CD4-positive, alpha-beta T cell (primary cell): ENCODE measurements around the gene NR2F2. TPM values are rescaled to one million over a fixed set of nuclear protein-coding genes. Genes with fewer than 3 reads are reported as not detected.

Source experiments
- ATAC-seq: fragments of 200-7000 bp; cut with Tn5 transposase; one replicate; pipeline ENCODE4 v1.10.0; 2022; ENCODE audit warnings: mild to moderate bottlenecking; ENCODE audit not compliant: poor library complexity
- CTCF ChIA-PET: fragments of 350-600 bp; sonication (Branson Sonifier 250); formaldehyde crosslinking; loops from one replicate; lab custom pipeline; 2021; ENCODE audit warnings: antibody characterized with exemption, inconsistent platforms; lab: Charles Lee
- POLR2A ChIA-PET: fragments of 350-600 bp; sonication (Branson Sonifier 250); formaldehyde crosslinking; loops from one replicate; lab custom pipeline; 2021; ENCODE audit warnings: antibody characterized with exemption, inconsistent platforms; lab: Charles Lee
- DNase-seq, 14 experiments: peaks; one replicate each; pipeline ENCODE4 v3.0.0-alpha.2; 2013 to 2020; ENCODE audit warnings: mixed read lengths in 2 of 14
- H3K27ac ChIP-seq, 2 donors: one replicate each; pipeline versions ENCODE4 v1.5.1 to v1.7.0; 2013; ENCODE audit warnings: low read length in 2 of 2, low read depth in 1 of 2, mild to moderate bottlenecking in 1 of 2
- H3K27me3 ChIP-seq, 2 experiments: 1 replicate in 1 of 2; 2 replicates in 1 of 2; pipeline versions ENCODE4 v1.6.1 to v1.7.0; 2013; ENCODE audit warnings: low read length in 2 of 2, control low read depth in 1 of 2, mild to moderate bottlenecking in 1 of 2, moderate library complexity in 1 of 2; ENCODE audit not compliant: insufficient read depth in 2 of 2, control insufficient read depth in 1 of 2
- H3K36me3 ChIP-seq: one replicate; pipeline ENCODE4 v1.6.1; 2013; ENCODE audit warnings: low read length, control low read depth; ENCODE audit not compliant: insufficient read depth
- H3K4me1 ChIP-seq: one replicate; pipeline ENCODE4 v1.6.1; 2013; ENCODE audit warnings: low read length, control low read depth; ENCODE audit not compliant: insufficient read depth
- H3K4me3 ChIP-seq: one replicate; pipeline ENCODE4 v1.5.1; 2013; ENCODE audit warnings: mild to moderate bottlenecking, low read length, moderate library complexity
- H3K9me3 ChIP-seq, 2 experiments: 1 replicate in 1 of 2; 2 replicates in 1 of 2; pipeline versions ENCODE4 v1.6.1 to v1.7.0; 2013; ENCODE audit warnings: low read length in 2 of 2, mild to moderate bottlenecking in 2 of 2, control low read depth in 1 of 2, moderate library complexity in 1 of 2; ENCODE audit not compliant: control insufficient read depth in 1 of 2, insufficient read depth in 1 of 2
- H3K27ac Mint-ChIP-seq: one replicate; pipeline ENCODE4 v1.8.0; 2020; ENCODE audit warnings: mixed read lengths
- H3K27me3 Mint-ChIP-seq: one replicate; pipeline ENCODE4 v1.8.0; 2021; ENCODE audit warnings: mixed read lengths
- H3K36me3 Mint-ChIP-seq: one replicate; pipeline ENCODE4 v1.8.0; 2021; ENCODE audit warnings: low read depth, mixed read lengths
- H3K4me1 Mint-ChIP-seq: one replicate; pipeline ENCODE4 v1.8.0; 2021; ENCODE audit warnings: low read depth, mixed read lengths
- H3K4me3 Mint-ChIP-seq: one replicate; pipeline ENCODE4 v1.8.0; 2020; ENCODE audit warnings: mild to moderate bottlenecking, mixed read lengths
- H3K9me3 Mint-ChIP-seq: one replicate; pipeline ENCODE4 v1.8.0; 2020; ENCODE audit warnings: mixed read lengths
- CTCF ChIP-seq: fragments of 200-600 bp; IDR thresholded peaks from one replicate; pipeline ENCODE4 v1.8.0; 2022; ENCODE audit warnings: antibody characterized with exemption, mild to moderate bottlenecking
- intact Hi-C, 2 experiments: fragments of 100-400 bp; cut with DNase I in 1 of 2; cut with micrococcal nuclease in 1 of 2; formaldehyde crosslinking; loops; one replicate each; pipeline versions ENCODE4 v1.15.1 to v1.9.0; 2023 to 2025; cut with DNase I, micrococcal nuclease
- total RNA-seq, 174 experiments: library from RNA in 2 of 174; stranded (reverse) in 2 of 174; gene quantifications; one replicate each; pipeline ENCODE4 v1.2.3 and lab custom pipeline; 2021 to 2026

Gene NR2F2
- total RNA-seq, 2 experiments from 2014 or later, result not detected

- Mint-ChIP-seq H3K4me1 (peaks cover 23% of the 10 kb centered on the region), H3K9me3 (no peaks in the 10 kb centered on the region), H3K27me3 (peaks cover 63% of the 10 kb centered on the region), H3K36me3 (no peaks in the 10 kb centered on the region), H3K27ac (no peak overlapping the region), H3K4me3 (no peak overlapping the region)
- Histone ChIP-seq H3K4me3 (no peak overlapping the region), H3K9me3 (peaks cover 5 to 62% of the 10 kb centered on the region in 2 experiments), H3K27me3 (peaks cover 84 to 92% of the 10 kb centered on the region in 2 experiments), H3K36me3 (no peaks in the 10 kb centered on the region), H3K27ac (no peak overlapping the region), H3K4me1 (peaks cover 35% of the 10 kb centered on the region)
- no peak for TF ChIP-seq CTCF
- ChIA-PET POLR2A (no interaction called here), CTCF (no interaction called here)
- no peak for ATAC-seq
- no peak for DNase-seq
- intact Hi-C loops, result no loop called here
These were observed 23.6 kb downstream of the NR2F2 start for GRCh38 chr15:96353930-96354730.

GRCh38 chr15:96354731-96355567 is 24.4 kb downstream of the NR2F2 start:
- no peaks in the 10 kb centered on the region for H3K9me3 Mint-ChIP-seq
- DNase-seq, result no peak
- H3K4me1 Mint-ChIP-seq, result peaks cover 23% of the 10 kb centered on the region
- ChIA-PET CTCF (no interaction called here), POLR2A (no interaction called here)
- no peak for TF ChIP-seq CTCF
- no peak overlapping the region for H3K4me3 Mint-ChIP-seq
- peaks cover 37% of the 10 kb centered on the region for H3K4me1 ChIP-seq
- no peak overlapping the region for H3K4me3 ChIP-seq
- no peaks in the 10 kb centered on the region for H3K36me3 ChIP-seq
- peaks cover 87 to 93% of the 10 kb centered on the region in 2 experiments for H3K27me3 ChIP-seq
- ATAC-seq, result no peak
- H3K9me3 ChIP-seq, result peaks cover 5 to 70% of the 10 kb centered on the region in 2 experiments
- H3K36me3 Mint-ChIP-seq, result no peaks in the 10 kb centered on the region
- intact Hi-C loops, result no loop called here
- H3K27ac ChIP-seq, result no peak overlapping the region
- H3K27ac Mint-ChIP-seq, result no peak overlapping the region
- peaks cover 60% of the 10 kb centered on the region for H3K27me3 Mint-ChIP-seq

GRCh38 chr15:96355568-96356187 is 25.2 kb downstream of the NR2F2 start:
- H3K27ac ChIP-seq, result no peak overlapping the region
- intact Hi-C loops, result no loop called here
- no peaks in the 10 kb centered on the region for H3K36me3 ChIP-seq
- no peak overlapping the region for H3K4me3 ChIP-seq
- peaks cover 37% of the 10 kb centered on the region for H3K4me1 ChIP-seq
- peaks cover 5 to 77% of the 10 kb centered on the region in 2 experiments for H3K9me3 ChIP-seq
- ATAC-seq, result no peak
- no peaks in the 10 kb centered on the region for H3K9me3 Mint-ChIP-seq
- peaks cover 54% of the 10 kb centered on the region for H3K27me3 Mint-ChIP-seq
- peaks cover 23% of the 10 kb centered on the region for H3K4me1 Mint-ChIP-seq
- no peak for DNase-seq
- ChIA-PET CTCF (no interaction called here), POLR2A (no interaction called here)
- no peak overlapping the region for H3K4me3 Mint-ChIP-seq
- TF ChIP-seq CTCF, result no peak
- H3K27ac Mint-ChIP-seq, result no peak overlapping the region
- H3K27me3 ChIP-seq, result peaks cover 92 to 93% of the 10 kb centered on the region in 2 experiments
- H3K36me3 Mint-ChIP-seq, result no peaks in the 10 kb centered on the region
